HepG2 (cell line): ENCODE data around the gene ABCC12. TPM values are rescaled to one million over a fixed set of nuclear protein-coding genes. Genes with fewer than 3 reads are reported as not detected.

ENCODE experiments used
- ARID3A ChIP-seq: IDR thresholded peaks from 2 replicates; pipeline ENCODE4 v1.6.1; 2012; ENCODE audit warnings: low read depth, low read length, improper control_type of control experiment
- CBX2 ChIP-seq, 2 experiments: fragments of 200-600 bp in 1 of 2; sonication (generic); formaldehyde crosslinking in 1 of 2; IDR thresholded peaks; 2 replicates each; pipeline versions ENCODE4 v1.7.0 to v1.8.1; 2018 to 2022; ENCODE audit warnings: low read depth in 2 of 2, low read length in 1 of 2, mild to moderate bottlenecking in 1 of 2, missing genetic modification reagents in 1 of 2
- KDM4B ChIP-seq: sonication (generic); formaldehyde crosslinking; IDR thresholded peaks from 2 replicates; pipeline ENCODE4 v1.4.0; 2020; ENCODE audit warnings: missing genetic modification reagents
- KMT2B ChIP-seq: IDR thresholded peaks from 2 replicates; pipeline ENCODE4 v1.6.1; 2016; ENCODE audit warnings: missing genetic modification reagents, missing compliant biosample characterization
- MEF2D ChIP-seq: sonication (generic); formaldehyde crosslinking; IDR thresholded peaks from 2 replicates; pipeline ENCODE4 v1.5.1; 2020; ENCODE audit warnings: mild to moderate bottlenecking, missing genetic modification reagents
- MYPOP ChIP-seq: sonication (generic); formaldehyde crosslinking; IDR thresholded peaks from 2 replicates; pipeline ENCODE4 v1.8.1; 2023; ENCODE audit warnings: mild to moderate bottlenecking, moderate library complexity, missing genetic modification reagents
- PATZ1 ChIP-seq: sonication (generic); formaldehyde crosslinking; IDR thresholded peaks from 2 replicates; pipeline ENCODE4 v1.4.0; 2020; ENCODE audit warnings: missing genetic modification reagents
- RAD21 ChIP-seq: fragments of 450-650 bp; formaldehyde crosslinking; IDR thresholded peaks from 2 replicates; pipeline ENCODE4 v1.5.0; 2020; ENCODE audit warnings: mild to moderate bottlenecking
- RFX5 ChIP-seq: IDR thresholded peaks from 2 replicates; pipeline ENCODE4 v1.6.1; 2011; ENCODE audit warnings: low read depth, low read length, improper control_type of control experiment
- SIN3B ChIP-seq: fragments of 150-350 bp; IDR thresholded peaks from 2 replicates; pipeline ENCODE4 v1.6.1; 2014; ENCODE audit warnings: low read length
- ZEB1 ChIP-seq: IDR thresholded peaks from 2 replicates; pipeline ENCODE4 v1.6.1; 2012; ENCODE audit warnings: mild to moderate bottlenecking, low read depth, inconsistent platforms; ENCODE audit not compliant: insufficient replicate concordance
- ZFP90 ChIP-seq: sonication (generic); formaldehyde crosslinking; IDR thresholded peaks from 2 replicates; pipeline ENCODE4 v1.8.0; 2022; ENCODE audit warnings: missing genetic modification reagents, mild to moderate bottlenecking, inconsistent platforms, borderline replicate concordance
- ZNF619 ChIP-seq: sonication (generic); formaldehyde crosslinking; IDR thresholded peaks from 2 replicates; pipeline ENCODE4 v1.4.0; 2020; ENCODE audit warnings: mild to moderate bottlenecking, missing genetic modification reagents
- ZNF761 ChIP-seq: sonication (generic); formaldehyde crosslinking; conservative IDR thresholded peaks from 2 replicates; pipeline ENCODE4 v1.4.0; 2020; ENCODE audit warnings: mild to moderate bottlenecking, missing genetic modification reagents
- polyA plus RNA-seq, 8 experiments: library from polyadenylated mRNA; depleted of rRNA in 3 of 8; stranded (reverse) in 7 of 8; unstranded in 1 of 8; fragments of >200 nt; fragmentation: Illumina TruSeq in 4 of 8; extraction: Trizol in 4 of 8; gene quantifications; 2 replicates each; pipeline versions ENCODE4 v1.2.1 to v1.2.3, GENCODE V29; 2011 to 2016; ENCODE audit warnings: low read depth in 4 of 8, missing spikeins in 1 of 8, mixed read lengths in 1 of 8; ENCODE audit not compliant: insufficient read depth in 1 of 8
- total RNA-seq, 5 experiments: library from RNA; depleted of rRNA; stranded (reverse); fragments of >200 nt; fragmentation: Illumina TruSeq; extraction: Trizol; gene quantifications; 2 replicates each; pipeline ENCODE4 v1.2.3, GENCODE V29; 2016; ENCODE audit warnings: low read depth in 1 of 5
- TF ChIP-seq, protein P1 (sequence below): sonication (generic); formaldehyde crosslinking; IDR thresholded peaks from 2 replicates; pipeline ENCODE4 v1.4.0; 2020; ENCODE audit warnings: missing genetic modification reagents, borderline replicate concordance
- TF ChIP-seq, protein P2 (sequence below): sonication (generic); formaldehyde crosslinking; conservative IDR thresholded peaks from 2 replicates; pipeline ENCODE4 v1.4.0; 2020; ENCODE audit warnings: missing genetic modification reagents
- TF ChIP-seq, protein P3 (sequence below): IDR thresholded peaks from 2 replicates; pipeline ENCODE4 v1.6.1; 2016; ENCODE audit warnings: missing biosample characterization, missing genetic modification reagents, low read depth

Gene ABCC12
- total and polyA plus RNA-seq, 2 of the 13 experiments (the other 11 are each of a cell fraction or from before 2014, with no cell fraction given), result not detected

GRCh38 chr16:48203974-48204824 lies 48.4 kb upstream of the ABCC12 start (continued):
- TF ChIP-seq MEF2D (CRISPR knock-in tag) (peak; percentile 71; the same call in 1 of the 2 replicates), ZFP90 (CRISPR knock-in tag) (no peak; the same call in 1 of the 2 replicates), KMT2B (CRISPR knock-in tag) (no peak; the same call in 1 of the 2 replicates), ZNF619 (CRISPR knock-in tag) (0 out of 2 replicates have a peak, but pooled peaks have one; percentile 49), ZEB1 (no peak), ARID3A (0 out of 2 replicates have a peak, but pooled peaks have one; percentile 80), PATZ1 (peak; percentile 90), RAD21 (CRISPR knock-in tag) (no peak; the same call in 1 of the 2 replicates), ZNF761 (CRISPR knock-in tag) (peak; percentile 57; the same call in 1 of the 2 replicates), MYPOP (CRISPR knock-in tag) (peak; percentile 73), KDM4B (CRISPR knock-in tag) (peak; percentile 98), RFX5 (0 out of 2 replicates have a peak, but pooled peaks have one; percentile 30), SIN3B (no peak), CBX2 (IDR thresholded peaks at IDR 0.05; ENCODE audit: low read depth, low read length) (no peak), CBX2 (CRISPR knock-in tag; IDR thresholded peaks at IDR 0.05; ENCODE audit: low read depth) (no peak)
- TF ChIP-seq, protein P1, sequence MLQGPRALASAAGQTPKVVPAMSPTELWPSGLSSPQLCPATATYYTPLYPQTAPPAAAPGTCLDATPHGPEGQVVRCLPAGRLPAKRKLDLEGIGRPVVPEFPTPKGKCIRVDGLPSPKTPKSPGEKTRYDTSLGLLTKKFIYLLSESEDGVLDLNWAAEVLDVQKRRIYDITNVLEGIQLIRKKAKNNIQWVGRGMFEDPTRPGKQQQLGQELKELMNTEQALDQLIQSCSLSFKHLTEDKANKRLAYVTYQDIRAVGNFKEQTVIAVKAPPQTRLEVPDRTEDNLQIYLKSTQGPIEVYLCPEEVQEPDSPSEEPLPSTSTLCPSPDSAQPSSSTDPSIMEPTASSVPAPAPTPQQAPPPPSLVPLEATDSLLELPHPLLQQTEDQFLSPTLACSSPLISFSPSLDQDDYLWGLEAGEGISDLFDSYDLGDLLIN (CRISPR knock-in tag), result no peak
- TF ChIP-seq, protein P2, sequence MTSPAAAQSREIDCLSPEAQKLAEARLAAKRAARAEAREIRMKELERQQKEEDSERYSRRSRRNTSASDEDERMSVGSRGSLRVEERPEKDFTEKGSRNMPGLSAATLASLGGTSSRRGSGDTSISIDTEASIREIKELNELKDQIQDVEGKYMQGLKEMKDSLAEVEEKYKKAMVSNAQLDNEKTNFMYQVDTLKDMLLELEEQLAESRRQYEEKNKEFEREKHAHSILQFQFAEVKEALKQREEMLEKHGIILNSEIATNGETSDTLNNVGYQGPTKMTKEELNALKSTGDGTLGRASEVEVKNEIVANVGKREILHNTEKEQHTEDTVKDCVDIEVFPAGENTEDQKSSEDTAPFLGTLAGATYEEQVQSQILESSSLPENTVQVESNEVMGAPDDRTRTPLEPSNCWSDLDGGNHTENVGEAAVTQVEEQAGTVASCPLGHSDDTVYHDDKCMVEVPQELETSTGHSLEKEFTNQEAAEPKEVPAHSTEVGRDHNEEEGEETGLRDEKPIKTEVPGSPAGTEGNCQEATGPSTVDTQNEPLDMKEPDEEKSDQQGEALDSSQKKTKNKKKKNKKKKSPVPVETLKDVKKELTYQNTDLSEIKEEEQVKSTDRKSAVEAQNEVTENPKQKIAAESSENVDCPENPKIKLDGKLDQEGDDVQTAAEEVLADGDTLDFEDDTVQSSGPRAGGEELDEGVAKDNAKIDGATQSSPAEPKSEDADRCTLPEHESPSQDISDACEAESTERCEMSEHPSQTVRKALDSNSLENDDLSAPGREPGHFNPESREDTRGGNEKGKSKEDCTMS (CRISPR knock-in tag), result no peak
- TF ChIP-seq, protein P3, sequence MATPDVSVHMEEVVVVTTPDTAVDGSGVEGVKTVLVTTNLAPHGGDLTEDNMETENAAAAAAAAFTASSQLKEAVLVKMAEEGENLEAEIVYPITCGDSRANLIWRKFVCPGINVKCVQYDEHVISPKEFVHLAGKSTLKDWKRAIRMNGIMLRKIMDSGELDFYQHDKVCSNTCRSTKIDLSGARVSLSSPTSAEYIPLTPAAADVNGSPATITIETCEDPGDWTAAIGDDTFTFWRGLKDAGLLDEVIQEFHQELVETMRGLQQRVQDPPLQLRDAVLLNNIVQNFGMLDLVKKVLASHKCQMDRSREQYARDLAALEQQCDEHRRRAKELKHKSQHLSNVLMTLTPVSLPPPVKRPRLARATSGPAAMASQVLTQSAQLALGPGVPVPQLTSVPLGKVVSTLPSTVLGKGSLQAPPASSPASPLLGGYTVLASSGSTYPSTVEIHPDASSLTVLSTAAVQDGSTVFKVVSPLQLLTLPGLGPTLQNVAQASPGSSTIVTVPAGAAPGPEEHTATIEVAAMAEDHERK (CRISPR knock-in tag), result 0 out of 2 replicates have a peak, but pooled peaks have one; percentile 6
